MCF 10A (cell line): ENCODE measurements around the gene HPCA. TPM values are rescaled to one million over a fixed set of nuclear protein-coding genes. Genes with fewer than 3 reads are reported as not detected.
A peak's percentile ranks its signal among the peaks of the same experiment; 100 is the strongest.

Experiments
- BruUV-seq: library from RNA; stranded (reverse); fragments of 400-500 nt; replicated peaks from 2 replicates; lab custom pipeline; 2021; lab: Mats Ljungman, UMichigan
- CTCF ChIA-PET: fragments of 300-600 bp; sonication (Branson Sonifier 250); formaldehyde crosslinking; extraction: SDS; loops from one replicate; lab custom pipeline; 2021; ENCODE audit warnings: antibody characterized with exemption, inconsistent platforms; lab: Yijun Ruan, JAX
- POLR2A ChIA-PET: fragments of 300-600, 350-650 bp; sonication (Branson Sonifier 250); formaldehyde crosslinking; extraction: SDS; loops from one replicate; lab custom pipeline; 2020; ENCODE audit warnings: antibody characterized with exemption, inconsistent platforms; lab: Yijun Ruan, JAX
- DNase-seq: peaks from one replicate; pipeline ENCODE4 v3.0.0-alpha.2; 2018; ENCODE audit not compliant: unreplicated experiment
- H3K27ac Mint-ChIP-seq: one replicate; pipeline ENCODE4 v1.8.0; 2022; ENCODE audit warnings: mild to moderate bottlenecking, low read depth, mixed read lengths; ENCODE audit not compliant: unreplicated experiment
- H3K27me3 Mint-ChIP-seq: one replicate; pipeline ENCODE4 v1.8.0; 2022; ENCODE audit warnings: mixed read lengths; ENCODE audit not compliant: insufficient read depth, unreplicated experiment
- H3K36me3 Mint-ChIP-seq: one replicate; pipeline ENCODE4 v1.8.0; 2022; ENCODE audit warnings: mild to moderate bottlenecking, moderate library complexity, mixed read lengths; ENCODE audit not compliant: insufficient read depth, unreplicated experiment
- H3K4me1 Mint-ChIP-seq: one replicate; pipeline ENCODE4 v1.8.0; 2022; ENCODE audit warnings: mixed read lengths; ENCODE audit not compliant: insufficient read depth, unreplicated experiment
- H3K4me3 Mint-ChIP-seq: one replicate; pipeline ENCODE4 v1.8.0; 2022; ENCODE audit warnings: mild to moderate bottlenecking, moderate library complexity, mixed read lengths; ENCODE audit not compliant: unreplicated experiment
- H3K9me3 Mint-ChIP-seq: one replicate; pipeline ENCODE4 v1.8.0; 2022; ENCODE audit warnings: mixed read lengths; ENCODE audit not compliant: unreplicated experiment
- CTCF ChIP-seq: fragments of 200-600 bp; IDR thresholded peaks from one replicate; pipeline ENCODE4 v1.8.0; 2022; ENCODE audit warnings: antibody characterized with exemption, mild to moderate bottlenecking; ENCODE audit not compliant: unreplicated experiment
- intact Hi-C: fragments of 100-400 bp; cut with micrococcal nuclease; formaldehyde crosslinking; loops from 2 replicates; pipeline ENCODE4 v1.14.1; 2022
- total RNA-seq: library from RNA; stranded (reverse); gene quantifications from 2 replicates; pipeline ENCODE4 v1.2.3, GENCODE V29; 2022

HPCA gene
- total RNA-seq, 1 experiment from 2014 or later, result not detected

- CTCF ChIA-PET, result interaction anchor here (1.3 to 1.4 kb wide), 2 partner anchors 9 to 219 kb away, joined by 4 to 6 read pairs; no protein-coding TSS in a partner anchor
- POLR2A ChIA-PET, result interaction anchor here (0.7 kb wide), 1 partner anchor 501 kb away, joined by 4 read pairs; no protein-coding TSS in a partner anchor
- no TSS peak for BruUV-seq
- no peak for TF ChIP-seq CTCF
- Mint-ChIP-seq H3K27me3 (peaks cover 12% of the 10 kb centered on the region), H3K36me3 (peaks cover 10% of the 10 kb centered on the region), H3K27ac (no peak overlapping the region), H3K9me3 (no peaks in the 10 kb centered on the region), H3K4me3 (no peak overlapping the region), H3K4me1 (peaks cover 5% of the 10 kb centered on the region)
- no peak for DNase-seq
- intact Hi-C loops, result no loop called here
Observed at GRCh38 chr1:32867671-32868070, 18.6 kb upstream of the HPCA start.

- H3K9me3 Mint-ChIP-seq, result no peaks in the 10 kb centered on the region
- TF ChIP-seq CTCF, result no peak
- H3K4me1 Mint-ChIP-seq, result peaks cover 5% of the 10 kb centered on the region
- no peak for DNase-seq
- ChIA-PET CTCF (interaction anchor here (0.6 to 1.3 kb wide), 3 partner anchors 9 to 587 kb away, joined by 4 to 6 read pairs (median 5); no protein-coding TSS in a partner anchor), POLR2A (interaction anchor here (0.7 kb wide), 1 partner anchor 501 kb away, joined by 4 read pairs; no protein-coding TSS in a partner anchor)
- BruUV-seq, result no TSS peak
- H3K36me3 Mint-ChIP-seq, result peaks cover 6% of the 10 kb centered on the region
- H3K27me3 Mint-ChIP-seq, result peaks cover 12% of the 10 kb centered on the region
- intact Hi-C loops, result no loop called here
- no peak overlapping the region for H3K27ac Mint-ChIP-seq
- H3K4me3 Mint-ChIP-seq, result no peak overlapping the region
Observed at GRCh38 chr1:32868085-32868484, 18.2 kb upstream of the HPCA start.

- Mint-ChIP-seq H3K4me3 (no peak overlapping the region), H3K36me3 (no peaks in the 10 kb centered on the region), H3K27me3 (peaks cover 12% of the 10 kb centered on the region), H3K4me1 (peaks cover 5% of the 10 kb centered on the region), H3K9me3 (no peaks in the 10 kb centered on the region), H3K27ac (no peak overlapping the region)
- intact Hi-C loops, result no loop called here
- TF ChIP-seq CTCF, result no peak
- CTCF ChIA-PET, result interaction anchor here (0.6 to 1.3 kb wide), 4 partner anchors 8 to 586 kb away, joined by 3 to 5 read pairs (median 4); no protein-coding TSS in a partner anchor
- DNase-seq, result no peak
- BruUV-seq, result no TSS peak
- POLR2A ChIA-PET, result interaction anchor here (0.8 kb wide), 1 partner anchor 45 kb away, joined by 3 read pairs; no protein-coding TSS in a partner anchor
Observed at GRCh38 chr1:32868806-32869455, 17.4 kb upstream of the HPCA start.

- BruUV-seq, result no TSS peak
- Mint-ChIP-seq H3K4me1 (peaks cover 5% of the 10 kb centered on the region), H3K27ac (no peak overlapping the region), H3K27me3 (peaks cover 12% of the 10 kb centered on the region), H3K9me3 (no peaks in the 10 kb centered on the region), H3K36me3 (no peaks in the 10 kb centered on the region), H3K4me3 (peak overlapping the region; percentile 61)
- no peak for DNase-seq
- intact Hi-C loops, result loop anchor here (5.0 kb wide), 1 partner anchor 98 kb away; no protein-coding TSS in a partner anchor
- ChIA-PET CTCF (interaction anchor here (0.6 to 1.3 kb wide), 2 partner anchors 51 to 157 kb away, joined by 3 to 4 read pairs; no protein-coding TSS in a partner anchor), POLR2A (no interaction called here)
- no peak for TF ChIP-seq CTCF
Observed at GRCh38 chr1:32869923-32870614, 16.2 kb upstream of the HPCA start.
